Epithelial cell of esophagus (primary cell): ENCODE data around the gene ILRUN.
"Not testable (repeated sequence)": the region's sequence is repeated elsewhere in the genome, so short reads cannot be mapped to it uniquely, and the experiment has no call there.

Experiments used
- DNase-seq: peaks from one replicate; pipeline ENCODE4 v3.0.0; 2010; ENCODE audit warnings: low read depth
- H3K4me3 ChIP-seq: 2 replicates; pipeline ENCODE4 v1.5.1; 2011; ENCODE audit warnings: mild to moderate bottlenecking, low read length, control low read depth
- TF ChIP-seq, protein P1 (sequence below): IDR thresholded peaks from 2 replicates; pipeline ENCODE4 v1.5.1; 2011; ENCODE audit warnings: low read depth, mild to moderate bottlenecking, low read length, control low read depth, inconsistent platforms; ENCODE audit not compliant: insufficient read depth; ENCODE audit errors: missing control alignments

The ILRUN gene

DNA sequence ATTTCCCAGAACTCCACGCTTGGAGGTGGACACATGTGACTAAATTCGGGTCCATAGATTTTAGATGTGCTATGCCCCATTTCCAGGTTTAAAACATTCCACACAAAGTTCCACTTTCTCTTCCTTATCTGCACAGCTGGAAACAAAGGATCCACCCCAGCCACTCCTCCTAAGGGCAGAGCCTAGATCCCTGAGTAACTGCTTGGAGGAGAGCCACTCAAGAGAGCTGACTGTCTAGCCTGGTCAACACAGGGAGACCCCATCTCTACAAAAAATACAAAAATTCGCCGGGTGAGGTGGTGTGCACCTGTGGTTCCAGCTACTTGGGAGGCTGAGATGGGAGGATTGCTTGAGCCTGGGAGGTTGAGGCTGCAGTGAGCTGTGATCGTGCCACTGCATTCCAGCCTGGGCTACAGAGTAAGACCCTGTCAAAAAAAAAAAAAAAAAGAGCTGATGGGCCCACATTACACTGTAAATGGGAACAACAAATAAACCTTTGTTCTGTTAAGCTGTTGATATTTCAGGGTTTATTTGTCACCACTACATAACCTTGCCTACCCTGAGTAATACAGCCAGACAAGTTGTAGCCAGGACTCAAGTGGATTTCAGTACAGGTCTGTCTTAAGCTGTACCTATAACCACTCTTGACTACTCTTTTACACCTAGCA, 35.0 kb upstream of the ILRUN start:
- TF ChIP-seq, protein P1, sequence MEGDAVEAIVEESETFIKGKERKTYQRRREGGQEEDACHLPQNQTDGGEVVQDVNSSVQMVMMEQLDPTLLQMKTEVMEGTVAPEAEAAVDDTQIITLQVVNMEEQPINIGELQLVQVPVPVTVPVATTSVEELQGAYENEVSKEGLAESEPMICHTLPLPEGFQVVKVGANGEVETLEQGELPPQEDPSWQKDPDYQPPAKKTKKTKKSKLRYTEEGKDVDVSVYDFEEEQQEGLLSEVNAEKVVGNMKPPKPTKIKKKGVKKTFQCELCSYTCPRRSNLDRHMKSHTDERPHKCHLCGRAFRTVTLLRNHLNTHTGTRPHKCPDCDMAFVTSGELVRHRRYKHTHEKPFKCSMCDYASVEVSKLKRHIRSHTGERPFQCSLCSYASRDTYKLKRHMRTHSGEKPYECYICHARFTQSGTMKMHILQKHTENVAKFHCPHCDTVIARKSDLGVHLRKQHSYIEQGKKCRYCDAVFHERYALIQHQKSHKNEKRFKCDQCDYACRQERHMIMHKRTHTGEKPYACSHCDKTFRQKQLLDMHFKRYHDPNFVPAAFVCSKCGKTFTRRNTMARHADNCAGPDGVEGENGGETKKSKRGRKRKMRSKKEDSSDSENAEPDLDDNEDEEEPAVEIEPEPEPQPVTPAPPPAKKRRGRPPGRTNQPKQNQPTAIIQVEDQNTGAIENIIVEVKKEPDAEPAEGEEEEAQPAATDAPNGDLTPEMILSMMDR, result no peak
- DNase-seq, result no peak
- H3K4me3 ChIP-seq, result no peak overlapping the region

GRCh38 chr6:34729631-34730470, 33.3 kb upstream of the ILRUN start:
- DNase-seq, result no peak
- TF ChIP-seq, protein P1, result no peak
- no peak overlapping the region for H3K4me3 ChIP-seq

- H3K4me3 ChIP-seq, result no peak overlapping the region
- no peak for DNase-seq
- TF ChIP-seq, protein P1, result no peak
These were observed 29.5 kb upstream of the ILRUN start for GRCh38 chr6:34726055-34726454.

DNA sequence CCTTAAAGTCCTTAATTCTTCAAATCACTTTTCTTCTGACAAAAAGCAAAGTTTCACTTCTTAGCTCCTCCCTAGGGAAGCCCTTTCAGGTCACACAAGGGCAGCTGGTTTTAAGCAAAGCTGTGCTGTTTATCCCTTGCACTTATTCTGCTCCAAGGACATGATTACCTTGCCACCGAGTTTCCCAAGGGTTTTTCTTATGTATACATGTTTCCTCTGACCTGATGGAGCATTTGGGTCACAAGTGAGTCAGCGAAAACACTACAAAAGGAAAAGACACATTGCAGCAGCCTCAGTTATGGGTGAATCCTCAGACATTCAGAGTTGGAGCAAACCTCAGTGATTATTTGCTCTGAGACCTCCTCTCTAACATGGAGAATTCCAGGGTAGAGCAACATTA, 26.6 kb upstream of the ILRUN start:
- DNase-seq, result peak; percentile 29
- H3K4me3 ChIP-seq, result no peak overlapping the region
- TF ChIP-seq, protein P1, result no peak

- no peak overlapping the region for H3K4me3 ChIP-seq
- TF ChIP-seq, protein P1, result no peak
- DNase-seq, result no peak
These were observed 25.9 kb upstream of the ILRUN start for GRCh38 chr6:34722451-34722850.

GRCh38 chr6:34720160-34720559, 23.6 kb upstream of the ILRUN start:
- not testable (repeated sequence) for H3K4me3 ChIP-seq, DNase-seq

DNA sequence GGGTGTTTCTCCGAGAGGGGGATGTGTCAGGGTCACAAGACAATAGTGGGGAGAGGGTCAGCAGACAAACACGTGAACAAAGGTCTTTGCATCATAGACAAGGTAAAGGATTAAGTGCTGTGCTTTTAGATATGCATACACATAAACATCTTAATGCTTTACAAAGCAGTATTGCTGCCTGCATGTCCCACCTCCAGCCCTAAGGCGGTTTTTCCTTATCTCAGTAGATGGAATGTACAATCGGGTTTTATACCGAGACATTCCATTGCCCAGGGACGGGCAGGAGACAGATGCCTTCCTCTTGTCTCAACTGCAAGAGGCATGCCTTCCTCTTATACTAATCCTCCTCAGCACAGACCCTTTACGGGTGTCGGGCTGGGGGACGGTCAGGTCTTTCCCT, 23.1 kb upstream of the ILRUN start:
- not testable (repeated sequence) for H3K4me3 ChIP-seq, DNase-seq

DNA sequence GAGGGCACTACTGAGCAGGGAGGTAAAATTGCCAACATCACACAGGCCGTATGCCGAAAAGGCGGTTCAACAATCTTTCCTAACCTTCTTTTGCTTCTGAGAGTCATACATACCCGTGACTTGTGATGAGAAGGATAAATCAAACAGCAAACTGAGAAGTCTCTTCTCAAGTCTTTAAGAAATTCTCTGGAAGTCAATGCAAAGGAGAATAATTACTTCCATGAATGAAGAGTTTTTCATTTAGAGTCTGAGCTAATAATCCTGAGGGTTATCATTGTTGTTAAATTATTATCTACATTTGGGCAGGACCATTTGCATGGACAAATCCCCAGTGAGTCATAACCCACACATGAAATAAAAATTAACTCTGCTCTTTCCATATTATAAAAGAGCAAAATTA, 22.4 kb upstream of the ILRUN start:
- peak; percentile 15 for DNase-seq
- H3K4me3 ChIP-seq, result no peak overlapping the region
- TF ChIP-seq, protein P1, result no peak
